NT2/D1 (cell line): ENCODE results near the gene HERC3.

Experiments used
- DNase-seq: peaks from one replicate; pipeline ENCODE4 v3.0.0-alpha.2; 2011; ENCODE audit warnings: low read depth, low spot score
- H3K27me3 ChIP-seq: 2 replicates; pipeline ENCODE4 v1.6.0; 2011; ENCODE audit warnings: mild to moderate bottlenecking; ENCODE audit not compliant: insufficient read length, insufficient read depth
- H3K36me3 ChIP-seq: 2 replicates; pipeline ENCODE4 v1.6.1; 2011; ENCODE audit warnings: mild to moderate bottlenecking, low read length, mixed read lengths; ENCODE audit not compliant: insufficient read depth, insufficient read length
- H3K4me1 ChIP-seq: 2 replicates; pipeline ENCODE4 v1.5.1; 2011; ENCODE audit not compliant: insufficient read depth, insufficient read length
- H3K4me3 ChIP-seq: 2 replicates; pipeline ENCODE4 v1.5.1; 2011; ENCODE audit warnings: low read depth; ENCODE audit not compliant: insufficient read length
- H3K9ac ChIP-seq: 2 replicates; pipeline ENCODE4 v1.6.0; 2011; ENCODE audit warnings: low read depth; ENCODE audit not compliant: insufficient read length
- H3K9me3 ChIP-seq: 2 replicates; pipeline ENCODE4 v1.5.1; 2011; ENCODE audit warnings: mild to moderate bottlenecking, low read length; ENCODE audit not compliant: insufficient read depth
- SUZ12 ChIP-seq: IDR thresholded peaks from 2 replicates; pipeline ENCODE4 v1.6.1; 2011; ENCODE audit not compliant: insufficient read length, insufficient read depth; ENCODE audit errors: extremely low read depth
- YY1 ChIP-seq: IDR thresholded peaks from 2 replicates; pipeline ENCODE4 v1.6.1; 2011; ENCODE audit not compliant: insufficient read length, insufficient read depth
- ZNF274 ChIP-seq: IDR thresholded peaks from 2 replicates; pipeline ENCODE4 v1.6.1; 2011; ENCODE audit warnings: mild to moderate bottlenecking, low read depth, low read length

HERC3 gene

DNA sequence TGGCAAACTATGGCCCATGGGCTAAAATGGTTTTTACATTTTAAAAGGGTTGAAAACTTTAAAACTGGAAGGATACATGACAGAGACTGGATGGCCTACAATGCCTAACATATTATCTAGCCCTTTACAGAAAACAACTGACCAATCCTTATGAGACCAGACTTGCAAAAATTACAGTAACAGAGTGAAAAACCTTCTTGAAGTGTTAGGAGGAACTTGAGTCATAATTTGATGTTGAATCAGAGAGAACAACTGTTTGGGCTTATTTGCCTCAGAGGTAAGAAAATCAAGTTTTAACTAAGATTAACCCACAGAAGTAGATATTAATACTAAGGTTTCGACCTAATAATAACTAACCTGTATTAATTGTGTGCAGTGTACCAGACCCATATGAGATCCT lies 117.7 kb downstream of the HERC3 start:
- Histone ChIP-seq H3K27me3 (no peaks in the 10 kb centered on the region), H3K9ac (no peak overlapping the region), H3K4me3 (no peak overlapping the region), H3K36me3 (no peaks in the 10 kb centered on the region), H3K4me1 (no peaks in the 10 kb centered on the region), H3K9me3 (no peaks in the 10 kb centered on the region)
- no peak for DNase-seq
- TF ChIP-seq YY1 (no peak), ZNF274 (no peak), SUZ12 (no peak)

DNA sequence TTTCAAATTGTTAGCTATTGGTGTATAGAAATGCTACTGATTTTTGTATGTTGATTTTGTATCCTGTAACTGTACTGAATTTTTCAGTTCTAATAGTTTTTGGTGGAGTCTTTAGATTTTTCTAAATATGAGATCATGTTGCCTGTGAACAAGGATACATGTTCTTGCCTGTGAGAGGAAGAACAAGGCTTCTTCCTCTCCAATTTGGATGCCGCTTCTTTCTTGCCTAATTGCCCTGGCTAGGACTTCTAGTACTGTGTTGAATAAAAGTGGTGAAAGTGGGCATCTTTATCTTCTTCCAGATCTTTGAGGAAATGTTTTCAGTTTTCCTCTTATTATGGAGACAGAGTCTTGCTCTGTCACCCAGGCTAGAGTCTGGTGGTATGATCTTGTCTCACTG lies 121.5 kb downstream of the HERC3 start:
- DNase-seq = no peak
- Histone ChIP-seq H3K36me3 (no peaks in the 10 kb centered on the region), H3K4me1 (no peaks in the 10 kb centered on the region), H3K4me3 (no peak overlapping the region), H3K27me3 (no peaks in the 10 kb centered on the region), H3K9me3 (peaks cover 12% of the 10 kb centered on the region), H3K9ac (no peak overlapping the region)
- TF ChIP-seq YY1 (no peak), SUZ12 (no peak), ZNF274 (no peak)

DNA sequence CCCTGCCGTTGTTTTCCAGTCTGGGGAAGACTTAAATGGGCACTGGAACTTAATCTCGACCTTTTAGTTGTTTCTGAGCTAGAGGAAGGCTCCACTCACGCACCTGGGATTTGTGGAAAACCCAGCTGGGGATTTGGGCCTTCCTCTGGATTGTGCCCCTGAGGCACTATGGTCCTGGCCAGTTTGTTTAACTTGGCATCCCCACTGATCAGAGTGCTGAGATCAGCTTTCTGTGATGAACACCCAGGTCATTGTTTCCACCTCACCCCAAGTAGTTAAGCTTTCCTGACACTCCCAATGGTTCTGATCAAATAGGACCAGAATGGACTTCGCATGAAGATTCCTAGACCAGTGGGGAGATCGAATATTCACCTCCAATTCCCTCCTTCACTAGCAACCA lies 125.8 kb downstream of the HERC3 start:
- TF ChIP-seq YY1 (no peak), ZNF274 (no peak), SUZ12 (no peak)

DNA sequence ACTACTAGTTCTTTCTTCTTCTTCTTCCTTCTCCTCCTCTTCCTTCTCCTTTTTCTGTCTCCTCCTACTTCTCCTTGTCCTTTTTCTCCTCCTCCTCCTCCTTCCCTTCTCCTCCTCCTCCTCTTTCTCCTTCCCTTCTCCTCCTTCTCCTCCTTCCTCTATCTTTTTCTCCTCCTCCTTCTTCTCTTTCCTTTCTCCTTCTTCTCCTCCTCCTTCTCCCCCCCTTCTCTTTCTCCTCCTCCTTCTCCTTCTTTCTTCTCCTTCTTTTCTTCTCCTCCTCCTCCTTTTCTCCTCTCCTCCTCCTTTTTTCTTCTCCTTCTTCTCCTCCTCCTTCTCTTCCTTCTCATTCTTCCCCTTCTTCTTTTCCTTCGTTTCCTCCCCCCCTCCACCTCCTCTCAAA lies 127.1 kb downstream of the HERC3 start:
- Histone ChIP-seq H3K4me3 (no peak overlapping the region), H3K9me3 (peaks cover 12% of the 10 kb centered on the region), H3K4me1 (no peaks in the 10 kb centered on the region), H3K9ac (no peak overlapping the region), H3K27me3 (no peaks in the 10 kb centered on the region), H3K36me3 (no peaks in the 10 kb centered on the region)
- DNase-seq = no peak
- no peak for TF ChIP-seq ZNF274
- TF ChIP-seq YY1 = no peak
- TF ChIP-seq SUZ12 = no peak

More for the DNA sequence above, 125.8 kb downstream of the HERC3 start:
- Histone ChIP-seq H3K27me3 (no peaks in the 10 kb centered on the region), H3K4me3 (no peak overlapping the region), H3K4me1 (no peaks in the 10 kb centered on the region), H3K9ac (no peak overlapping the region), H3K36me3 (no peaks in the 10 kb centered on the region), H3K9me3 (peaks cover 12% of the 10 kb centered on the region)
- DNase-seq = no peak

DNA sequence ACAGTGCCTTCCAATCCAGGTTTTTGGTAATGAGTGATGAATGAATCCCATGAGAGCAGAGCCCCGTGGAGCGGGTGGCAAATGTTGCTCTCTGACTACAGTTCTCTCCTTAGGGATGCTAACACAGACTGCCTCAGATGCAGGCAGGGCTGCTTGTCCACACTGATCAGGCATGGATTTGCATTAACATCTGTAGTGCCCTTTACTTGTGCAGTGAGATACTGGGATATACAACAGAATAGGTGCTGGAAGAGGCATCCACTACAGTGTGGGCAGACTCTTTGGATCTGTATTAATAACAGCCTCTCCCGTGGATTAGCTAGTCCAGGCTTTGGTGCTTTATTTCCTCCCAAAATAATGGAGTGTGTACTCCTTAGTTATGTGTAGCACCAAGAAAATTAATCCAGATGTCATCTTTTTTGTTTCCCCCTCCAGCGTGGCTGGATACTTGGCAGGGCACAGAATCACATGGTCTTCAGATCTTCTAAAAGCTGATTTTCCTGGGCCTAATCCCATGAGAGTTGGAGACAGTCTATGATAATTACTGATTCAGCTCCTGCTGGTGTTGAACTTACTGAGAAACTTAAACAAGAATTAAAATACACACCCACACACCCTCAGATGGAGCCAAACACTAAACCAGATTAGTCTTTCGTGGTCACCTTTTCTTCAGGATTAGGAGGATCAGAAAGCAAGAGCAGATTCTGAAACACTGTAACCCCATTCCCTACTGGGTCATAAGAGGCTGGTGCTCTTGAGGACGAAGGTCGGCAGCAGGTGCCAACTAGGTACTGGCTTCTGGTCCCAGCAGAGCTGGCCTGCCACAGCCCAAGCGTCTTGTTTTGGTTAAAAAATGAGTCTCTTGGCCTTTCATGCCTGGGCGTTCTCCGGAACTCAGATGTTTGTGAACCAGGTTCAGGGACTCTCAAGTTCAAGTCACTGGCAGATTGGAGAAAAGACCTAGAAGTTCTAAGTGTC lies 128.5 kb downstream of the HERC3 start:
- no peak for TF ChIP-seq YY1
- TF ChIP-seq SUZ12 = no peak
- no peak for TF ChIP-seq ZNF274
- H3K36me3 ChIP-seq = no peaks in the 10 kb centered on the region

DNA sequence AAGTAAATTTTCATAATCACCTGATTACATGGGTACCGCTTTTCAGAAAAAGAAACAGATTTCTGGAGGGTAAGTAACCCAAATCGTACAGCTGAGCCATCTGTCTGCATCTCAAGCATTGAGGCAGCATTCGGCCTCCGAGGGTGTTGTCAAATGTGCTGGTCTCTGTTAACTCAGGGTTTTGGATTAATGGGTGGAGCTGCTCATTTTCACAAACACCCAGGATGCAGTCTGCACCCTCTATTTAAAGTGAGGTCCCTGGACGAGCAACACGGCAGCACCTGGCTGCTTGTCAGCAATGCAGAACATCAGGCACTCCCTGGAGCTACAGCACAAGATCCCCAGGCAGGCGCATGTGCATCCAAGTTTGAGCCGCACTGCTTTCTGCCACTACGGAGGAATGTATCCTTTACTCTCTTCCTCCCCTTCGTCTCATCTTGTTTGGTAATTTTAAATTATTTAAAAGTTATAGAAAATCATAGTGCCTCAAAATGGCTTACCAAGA lies 130.0 kb downstream of the HERC3 start:
- Histone ChIP-seq H3K4me1 (no peaks in the 10 kb centered on the region), H3K9me3 (peaks cover 6% of the 10 kb centered on the region; the same call in 1 of the 2 replicates), H3K27me3 (no peaks in the 10 kb centered on the region), H3K36me3 (no peaks in the 10 kb centered on the region), H3K4me3 (no peak overlapping the region), H3K9ac (no peak overlapping the region)
- DNase-seq = no peak
- TF ChIP-seq SUZ12 = no peak
- no peak for TF ChIP-seq YY1
- TF ChIP-seq ZNF274 = no peak

More for the DNA sequence above, 128.5 kb downstream of the HERC3 start:
- no peaks in the 10 kb centered on the region for H3K4me1 ChIP-seq
- no peak overlapping the region for H3K4me3 ChIP-seq
- no peak overlapping the region for H3K9ac ChIP-seq
- no peaks in the 10 kb centered on the region for H3K27me3 ChIP-seq
- peaks cover 12% of the 10 kb centered on the region for H3K9me3 ChIP-seq
- DNase-seq = no peak

DNA sequence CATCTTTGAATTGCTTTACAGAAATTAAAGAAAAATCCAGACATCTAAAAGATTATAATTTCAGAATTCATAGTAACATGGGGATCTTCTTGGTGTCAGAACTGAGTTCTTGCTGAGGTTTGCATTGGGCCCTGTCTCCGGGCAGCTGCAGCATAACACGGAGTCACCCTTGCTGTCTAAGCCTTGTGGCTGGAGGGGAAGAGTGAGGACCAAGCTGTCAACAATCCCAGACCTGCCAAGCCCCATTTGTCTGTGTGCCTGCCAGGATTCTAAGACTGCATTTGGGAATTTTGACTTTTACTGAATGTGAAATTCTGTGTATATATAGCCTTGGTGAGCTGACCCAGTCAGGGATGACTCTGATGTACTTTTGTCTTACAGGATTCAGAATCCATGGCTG lies 130.5 kb downstream of the HERC3 start:
- no peak for TF ChIP-seq ZNF274
- no peak for TF ChIP-seq SUZ12
- no peak for TF ChIP-seq YY1
- Histone ChIP-seq H3K4me3 (no peak overlapping the region), H3K9ac (no peak overlapping the region), H3K9me3 (peaks cover 2% of the 10 kb centered on the region; the same call in 1 of the 2 replicates), H3K36me3 (peaks cover 5% of the 10 kb centered on the region), H3K4me1 (no peaks in the 10 kb centered on the region), H3K27me3 (no peaks in the 10 kb centered on the region)
- no peak for DNase-seq
